ENCODE measurements around the gene TGFBR1.

TGFBR1 gene

GRCh38 chr9:99058964-99059921, 45.7 kb upstream of the TGFBR1 start:
- TF ChIP-seq CTCF (IDR thresholded peaks at IDR 0.05; ENCODE audit: low read length, missing control alignments): no peak
- no peak overlapping the region for H3K4me3 ChIP-seq (replicated peaks; ENCODE audit: low read depth, low read length)
- DNase-seq (ENCODE audit: low read depth): no peak

- no peak overlapping the region for H3K4me3 ChIP-seq (replicated peaks; ENCODE audit: low read depth, low read length)
- no peak for TF ChIP-seq CTCF (IDR thresholded peaks at IDR 0.05; ENCODE audit: low read length, missing control alignments)
Observed at GRCh38 chr9:99060621-99061020, 44.3 kb upstream of the TGFBR1 start.

GRCh38 chr9:99062549-99062948, 42.4 kb upstream of the TGFBR1 start:
- TF ChIP-seq CTCF (IDR thresholded peaks at IDR 0.05; ENCODE audit: low read length, missing control alignments): no peak
- H3K4me3 ChIP-seq (replicated peaks; ENCODE audit: low read depth, low read length): no peak overlapping the region
- DNase-seq (ENCODE audit: low read depth): no peak

More at GRCh38 chr9:99060621-99061020, 44.3 kb upstream of the TGFBR1 start:
- DNase-seq (ENCODE audit: low read depth): no peak

GRCh38 chr9:99063522-99063921, 41.4 kb upstream of the TGFBR1 start:
- no peak overlapping the region for H3K4me3 ChIP-seq (replicated peaks; ENCODE audit: low read depth, low read length)
- no peak for TF ChIP-seq CTCF (IDR thresholded peaks at IDR 0.05; ENCODE audit: low read length, missing control alignments)
- no peak for DNase-seq (ENCODE audit: low read depth)

GRCh38 chr9:99066571-99066970, 38.3 kb upstream of the TGFBR1 start:
- no peak overlapping the region for H3K4me3 ChIP-seq (replicated peaks; ENCODE audit: low read depth, low read length)
- TF ChIP-seq CTCF (IDR thresholded peaks at IDR 0.05; ENCODE audit: low read length, missing control alignments): no peak
- no peak for DNase-seq (ENCODE audit: low read depth)

GRCh38 chr9:99069075-99069474, 35.8 kb upstream of the TGFBR1 start:
- no peak overlapping the region for H3K4me3 ChIP-seq (replicated peaks; ENCODE audit: low read depth, low read length)
- DNase-seq (ENCODE audit: low read depth): no peak
- no peak for TF ChIP-seq CTCF (IDR thresholded peaks at IDR 0.05; ENCODE audit: low read length, missing control alignments)
